CD14-positive monocyte (primary cell): ENCODE measurements around the gene SLC25A21. TPM values are rescaled to one million over a fixed set of nuclear protein-coding genes. Genes with fewer than 3 reads are reported as not detected.

ENCODE experiments used
- DNase-seq, 3 donors: peaks; one replicate each; pipeline ENCODE4 v3.0.0-alpha.2; 2011 to 2022
- H2AFZ ChIP-seq: 2 replicates; pipeline ENCODE4 v1.6.0; 2012; ENCODE audit warnings: mild to moderate bottlenecking, low read depth, low read length, inconsistent platforms; ENCODE audit not compliant: insufficient read depth, poor library complexity, severe bottlenecking
- H3K27ac ChIP-seq, 2 donors: 1 replicate in 1 of 2; 2 replicates in 1 of 2; pipeline ENCODE4 v1.5.1; 2012 to 2013; ENCODE audit warnings: low read length in 2 of 2, control low read depth in 1 of 2, inconsistent platforms in 1 of 2, low read depth in 1 of 2, mild to moderate bottlenecking in 1 of 2
- H3K27me3 ChIP-seq, 2 donors: one replicate each; pipeline versions ENCODE4 v1.6.0 to v1.6.1; 2011 to 2013; ENCODE audit warnings: low read length in 2 of 2; ENCODE audit not compliant: control insufficient read depth in 2 of 2, insufficient read depth in 2 of 2
- H3K36me3 ChIP-seq, 2 donors: replicated peaks in 1 of 2; 1 replicate in 1 of 2; 2 replicates in 1 of 2; pipeline versions ENCODE4 v1.5.1 to v1.6.1; 2012 to 2013; ENCODE audit warnings: low read length in 2 of 2, control low read depth in 1 of 2, inconsistent platforms in 1 of 2, mild to moderate bottlenecking in 1 of 2; ENCODE audit not compliant: insufficient read depth in 2 of 2, control insufficient read depth in 1 of 2
- H3K4me1 ChIP-seq, 2 donors: 1 replicate in 1 of 2; 2 replicates in 1 of 2; pipeline versions ENCODE4 v1.5.1 to v1.6.1; 2012 to 2013; ENCODE audit warnings: low read length in 2 of 2, control low read depth in 1 of 2, inconsistent platforms in 1 of 2, mild to moderate bottlenecking in 1 of 2, moderate library complexity in 1 of 2; ENCODE audit not compliant: insufficient read depth in 2 of 2, control insufficient read depth in 1 of 2
- H3K4me2 ChIP-seq: replicated peaks from 2 replicates; pipeline ENCODE3; 2012; ENCODE audit warnings: low read length, moderate library complexity, mild to moderate bottlenecking; ENCODE audit not compliant: poor library complexity, severe bottlenecking; ENCODE audit errors: extremely low read depth
- H3K4me3 ChIP-seq, 3 experiments: fragments of 200-600 bp in 1 of 3; sonication (generic) in 1 of 3; replicated peaks in 1 of 3; 1 replicate in 2 of 3; 2 replicates in 1 of 3; pipeline ENCODE4 v1.5.1; 2011 to 2013; ENCODE audit warnings: low read length in 3 of 3, mild to moderate bottlenecking in 3 of 3, control low read depth in 2 of 3, low read depth in 2 of 3, inconsistent platforms in 1 of 3, moderate library complexity in 1 of 3
- H3K79me2 ChIP-seq: 2 replicates; pipeline ENCODE4 v1.6.0; 2012; ENCODE audit warnings: mild to moderate bottlenecking, control low read depth, inconsistent platforms, low read length, moderate library complexity; ENCODE audit not compliant: insufficient read depth
- H3K9ac ChIP-seq: 2 replicates; pipeline ENCODE4 v1.6.0; 2017; ENCODE audit warnings: low read length, mild to moderate bottlenecking; ENCODE audit not compliant: insufficient read depth, poor library complexity, severe bottlenecking
- H3K9me3 ChIP-seq, 2 donors: replicated peaks in 1 of 2; 1 replicate in 1 of 2; 2 replicates in 1 of 2; pipeline versions ENCODE4 v1.5.1 to v1.6.1; 2012 to 2013; ENCODE audit warnings: low read length in 2 of 2, control low read depth in 1 of 2; ENCODE audit not compliant: control insufficient read depth in 1 of 2, insufficient read depth in 1 of 2
- H4K20me1 ChIP-seq: 2 replicates; pipeline ENCODE4 v1.6.0; 2012; ENCODE audit warnings: mild to moderate bottlenecking, low read length, control low read depth, moderate library complexity; ENCODE audit not compliant: insufficient read depth
- H3K27ac Mint-ChIP-seq, 7 donors: one replicate each; pipeline ENCODE4 v1.8.0; 2020; ENCODE audit warnings: mild to moderate bottlenecking in 7 of 7, mixed read lengths in 7 of 7, moderate library complexity in 6 of 7, inconsistent platforms in 2 of 7
- H3K27me3 Mint-ChIP-seq, 3 donors: one replicate each; pipeline ENCODE4 v1.8.0; 2021 to 2022; ENCODE audit warnings: low read depth in 3 of 3, mild to moderate bottlenecking in 3 of 3, mixed read lengths in 3 of 3, moderate library complexity in 3 of 3, inconsistent platforms in 1 of 3
- H3K36me3 Mint-ChIP-seq, 2 donors: one replicate each; pipeline ENCODE4 v1.8.0; 2020; ENCODE audit warnings: mixed read lengths in 2 of 2, inconsistent platforms in 1 of 2, mild to moderate bottlenecking in 1 of 2
- H3K4me1 Mint-ChIP-seq: one replicate; pipeline ENCODE4 v1.8.0; 2020; ENCODE audit warnings: mild to moderate bottlenecking, mixed read lengths
- H3K4me3 Mint-ChIP-seq, 2 donors: one replicate each; pipeline ENCODE4 v1.8.0; 2020; ENCODE audit warnings: mild to moderate bottlenecking in 2 of 2, mixed read lengths in 2 of 2, moderate library complexity in 1 of 2
- H3K9me3 Mint-ChIP-seq, 7 donors: one replicate each; pipeline ENCODE4 v1.8.0; 2020 to 2022; ENCODE audit warnings: mixed read lengths in 7 of 7, mild to moderate bottlenecking in 6 of 7, moderate library complexity in 6 of 7, inconsistent platforms in 2 of 7
- WGBS: methylation state at CpG from one replicate; pipeline ENCODE4 v1.1.5; 2013; ENCODE audit warnings: missing lambda C conversion rate; ENCODE audit not compliant: insufficient coverage; 5-methylcytosine and 5-hydroxymethylcytosine counted together
- intact Hi-C, 2 donors: fragments of 100-400 bp; cut with micrococcal nuclease; formaldehyde crosslinking; loops; one replicate each; pipeline versions ENCODE4 v1.15.0 to v1.15.1; 2023
- polyA plus RNA-seq, 3 donors: library from polyadenylated mRNA; depleted of rRNA in 1 of 3; unstranded in 2 of 3; stranded (reverse) in 1 of 3; fragments of 300-500 nt in 2 of 3; fragments of >200 nt in 1 of 3; fragmentation: Illumina TruSeq in 2 of 3; gene quantifications; 1 replicate in 2 of 3; 2 replicates in 1 of 3; pipeline ENCODE4 v1.2.3, GENCODE V29; 2012 to 2021
- TF ChIP-seq, protein P1 (sequence below): fragments of 200-600 bp; IDR thresholded peaks from one replicate; pipeline ENCODE4 v1.8.0; 2022; ENCODE audit warnings: antibody characterized with exemption, mild to moderate bottlenecking

Gene SLC25A21
- polyA plus RNA-seq, 3 donors: not detected

- H3K4me1 Mint-ChIP-seq: no peaks in the 10 kb centered on the region
- no peaks in the 10 kb centered on the region for H3K36me3 Mint-ChIP-seq
- no peaks in the 10 kb centered on the region for H3K79me2 ChIP-seq
- peaks cover 0 to 3% (median 2%) of the 10 kb centered on the region in 3 donors for H3K27me3 Mint-ChIP-seq
- TF ChIP-seq, protein P1, sequence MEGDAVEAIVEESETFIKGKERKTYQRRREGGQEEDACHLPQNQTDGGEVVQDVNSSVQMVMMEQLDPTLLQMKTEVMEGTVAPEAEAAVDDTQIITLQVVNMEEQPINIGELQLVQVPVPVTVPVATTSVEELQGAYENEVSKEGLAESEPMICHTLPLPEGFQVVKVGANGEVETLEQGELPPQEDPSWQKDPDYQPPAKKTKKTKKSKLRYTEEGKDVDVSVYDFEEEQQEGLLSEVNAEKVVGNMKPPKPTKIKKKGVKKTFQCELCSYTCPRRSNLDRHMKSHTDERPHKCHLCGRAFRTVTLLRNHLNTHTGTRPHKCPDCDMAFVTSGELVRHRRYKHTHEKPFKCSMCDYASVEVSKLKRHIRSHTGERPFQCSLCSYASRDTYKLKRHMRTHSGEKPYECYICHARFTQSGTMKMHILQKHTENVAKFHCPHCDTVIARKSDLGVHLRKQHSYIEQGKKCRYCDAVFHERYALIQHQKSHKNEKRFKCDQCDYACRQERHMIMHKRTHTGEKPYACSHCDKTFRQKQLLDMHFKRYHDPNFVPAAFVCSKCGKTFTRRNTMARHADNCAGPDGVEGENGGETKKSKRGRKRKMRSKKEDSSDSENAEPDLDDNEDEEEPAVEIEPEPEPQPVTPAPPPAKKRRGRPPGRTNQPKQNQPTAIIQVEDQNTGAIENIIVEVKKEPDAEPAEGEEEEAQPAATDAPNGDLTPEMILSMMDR: no peak
- H2AFZ ChIP-seq: no peak overlapping the region
- no peak overlapping the region for H3K9ac ChIP-seq
- no peaks in the 10 kb centered on the region for H3K36me3 ChIP-seq
- H3K9me3 ChIP-seq: no peaks in the 10 kb centered on the region
- no peak overlapping the region for H3K27ac ChIP-seq
- H3K4me3 Mint-ChIP-seq: no peak overlapping the region
- H3K27ac Mint-ChIP-seq: no peak overlapping the region
- peaks cover 0 to 3% (median 0%) of the 10 kb centered on the region in 7 donors for H3K9me3 Mint-ChIP-seq
- no peaks in the 10 kb centered on the region for H3K27me3 ChIP-seq
- no peak overlapping the region for H3K4me3 ChIP-seq
- no peak overlapping the region for H3K4me2 ChIP-seq
- 67% methylated on average over 6 of the region's 7 CpGs for WGBS
- no peak for DNase-seq
- no peaks in the 10 kb centered on the region for H4K20me1 ChIP-seq
- H3K4me1 ChIP-seq: no peaks in the 10 kb centered on the region
- intact Hi-C loops: no loop called here
These were observed 404.7 kb downstream of the SLC25A21 start for GRCh38 chr14:36767603-36768281.

DNA sequence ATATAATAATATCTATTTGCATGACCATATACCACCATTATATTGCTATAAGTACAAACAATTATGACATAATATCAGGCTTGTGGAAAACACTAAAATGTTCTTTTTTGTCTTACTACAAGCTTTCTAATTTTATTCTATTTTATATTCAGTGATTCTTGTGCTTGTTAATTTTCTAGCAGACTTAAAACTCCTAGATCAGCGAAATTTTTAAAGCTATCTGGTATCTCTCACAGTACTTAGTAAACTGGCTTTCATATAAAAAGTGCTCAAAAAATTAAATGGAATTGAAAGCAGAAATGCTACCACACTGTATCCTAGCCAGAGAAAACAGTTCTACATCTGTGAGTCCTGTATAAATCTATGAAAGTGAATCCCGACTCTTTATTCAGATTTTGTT is 405.4 kb downstream of the SLC25A21 start:
- peaks cover 2 to 3% (median 3%) of the 10 kb centered on the region in 3 donors for H3K27me3 Mint-ChIP-seq
- no peak overlapping the region for H3K27ac Mint-ChIP-seq
- H3K27me3 ChIP-seq: no peaks in the 10 kb centered on the region
- H4K20me1 ChIP-seq: no peaks in the 10 kb centered on the region
- no peak for DNase-seq
- peaks cover 0 to 3% (median 0%) of the 10 kb centered on the region in 7 donors for H3K9me3 Mint-ChIP-seq
- H3K79me2 ChIP-seq: no peaks in the 10 kb centered on the region
- H3K27ac ChIP-seq: no peak overlapping the region
- TF ChIP-seq, protein P1: no peak
- H3K36me3 ChIP-seq: no peaks in the 10 kb centered on the region
- H3K36me3 Mint-ChIP-seq: no peaks in the 10 kb centered on the region
- no peak overlapping the region for H3K9ac ChIP-seq
- H3K4me3 Mint-ChIP-seq: no peak overlapping the region
- no peak overlapping the region for H3K4me3 ChIP-seq
- H3K4me1 Mint-ChIP-seq: no peaks in the 10 kb centered on the region
- no peaks in the 10 kb centered on the region for H3K9me3 ChIP-seq
- H3K4me1 ChIP-seq: no peaks in the 10 kb centered on the region
- no CpG with 5 or more reads among the region's 2 CpGs for WGBS
- H3K4me2 ChIP-seq: no peak overlapping the region
- H2AFZ ChIP-seq: no peak overlapping the region
- intact Hi-C loops: no loop called here
